Measurements from ENCODE around the gene PRKAR1A.

The PRKAR1A gene

DNA sequence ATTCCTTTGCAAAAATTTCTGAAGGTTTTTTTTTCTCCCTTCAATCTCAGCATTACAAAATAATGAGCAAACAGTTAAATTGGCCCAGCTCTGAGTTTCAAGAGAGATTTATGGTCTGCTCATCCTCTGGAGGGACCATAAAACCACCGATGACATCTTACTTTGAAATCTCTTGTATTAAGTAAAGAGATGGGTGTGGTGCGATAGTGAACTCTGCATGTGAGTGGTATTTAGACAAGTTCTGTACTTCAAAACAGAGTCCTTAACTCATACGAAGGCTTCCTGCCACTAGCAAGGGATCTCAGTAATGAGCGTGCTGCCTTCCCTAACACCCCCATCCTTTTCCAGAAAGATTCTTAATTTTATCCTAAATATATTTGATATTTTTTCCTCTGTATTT is 86.9 kb downstream of the PRKAR1A start:
- no peak for DNase-seq

DNA sequence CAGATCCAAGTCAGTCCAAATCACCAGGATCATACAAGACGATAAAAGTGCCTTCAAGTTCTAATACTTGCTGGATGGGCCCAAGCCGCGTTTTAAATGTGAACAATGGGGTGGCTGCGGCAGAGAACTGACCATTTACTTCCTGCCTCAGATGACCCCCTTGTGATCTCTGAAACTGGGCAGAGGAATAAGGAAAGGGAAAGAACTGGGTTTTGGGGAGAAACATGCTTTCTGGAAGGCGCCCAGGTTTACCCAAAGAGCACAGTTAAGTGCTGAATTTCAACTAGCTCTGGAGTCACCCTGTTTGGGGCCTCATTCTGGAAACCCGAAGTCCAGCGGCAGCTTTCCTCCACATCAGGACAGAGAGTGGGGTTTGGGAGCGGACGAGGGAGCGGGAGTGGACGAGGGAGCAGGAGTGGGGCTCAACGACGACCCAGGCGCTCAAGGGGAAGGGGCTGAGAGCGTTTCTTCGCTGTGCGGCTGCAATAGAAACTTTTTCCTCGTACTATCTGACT is 87.4 kb downstream of the PRKAR1A start:
- no peak for DNase-seq

DNA sequence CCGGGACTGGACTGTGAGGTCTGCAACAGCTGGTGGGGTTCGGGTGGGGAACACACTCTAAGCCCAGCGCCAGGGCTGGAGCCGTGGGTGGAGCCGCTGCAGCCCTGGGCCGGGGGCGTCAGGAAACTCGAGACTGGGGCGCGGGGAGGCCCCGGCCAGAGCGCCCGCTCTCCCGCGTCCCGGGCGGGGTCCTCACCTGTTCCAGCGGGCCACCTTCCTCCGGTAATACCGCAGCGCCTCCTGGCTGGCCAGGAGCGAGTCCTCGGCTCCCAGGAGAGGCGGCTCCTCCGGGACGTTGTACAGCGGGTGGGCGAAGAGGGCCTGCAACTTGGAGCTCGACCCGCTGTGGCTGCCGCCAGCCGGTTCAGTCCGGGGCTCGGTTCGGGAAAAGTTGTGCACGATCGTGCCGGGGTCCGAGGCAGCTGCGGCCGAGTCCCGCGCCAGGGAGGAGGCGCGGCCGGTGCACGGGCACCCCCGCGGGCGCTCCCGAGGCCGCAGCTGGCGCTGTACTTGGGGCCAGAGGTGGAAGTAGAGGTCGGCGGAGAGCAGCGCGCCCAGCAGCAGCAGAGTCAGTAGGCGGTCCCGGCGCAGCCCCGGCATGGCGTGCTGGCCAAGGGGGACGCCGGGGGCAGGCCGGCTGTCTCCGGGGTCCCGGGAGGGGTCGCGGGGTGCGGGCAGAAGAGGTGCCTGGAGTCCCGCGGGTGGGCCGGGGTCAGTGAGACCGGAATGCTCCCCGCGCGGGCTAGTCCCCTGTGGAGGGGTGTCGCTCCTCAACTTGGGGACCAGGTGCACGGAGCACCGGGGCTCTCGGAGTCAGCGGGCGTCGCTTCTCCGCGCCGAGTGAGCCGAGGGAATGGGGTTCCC is 88.1 kb downstream of the PRKAR1A start:
- DNase-seq = peak in 1 of 56 donors; percentile 5

Measured in amygdala (tissue), 56 donors.